Measurements from ENCODE around the gene PALD1.
A peak's percentile ranks its signal among the peaks of the same experiment; 100 is the strongest.

The PALD1 gene

DNA sequence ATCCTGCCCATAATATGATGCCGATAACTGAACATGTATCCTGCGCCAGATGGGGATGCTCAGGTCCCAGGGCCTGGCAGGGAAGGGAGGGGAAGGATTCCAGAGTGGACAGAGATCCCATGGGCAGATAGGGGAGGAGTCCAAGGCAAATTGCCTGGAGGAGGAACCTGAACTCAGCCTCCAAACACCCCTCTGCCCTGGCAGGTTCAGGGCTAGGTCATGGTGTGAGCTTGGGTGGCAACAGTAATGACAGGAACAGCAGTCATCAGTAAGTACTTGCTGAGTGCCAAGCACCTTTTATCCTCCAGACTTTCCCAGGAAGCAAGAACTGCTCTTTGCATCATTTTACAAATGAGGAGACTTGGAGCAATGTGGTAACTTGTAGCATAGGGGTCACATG is 3.8 kb upstream of the PALD1 start:
- Histone ChIP-seq H3K4me1 (ENCODE audit: control insufficient read depth, insufficient read depth, low read length, poor library complexity, severe bottlenecking) (peaks cover 26% of the 10 kb centered on the region), H3K27ac (ENCODE audit: insufficient read depth, low read length, poor library complexity, severe bottlenecking) (no peak overlapping the region), H3K4me3 (ENCODE audit: insufficient read depth, low read depth, low read length, poor library complexity, severe bottlenecking) (no peak overlapping the region), H3K36me3 (ENCODE audit: control insufficient read depth, insufficient read depth, low read length) (no peaks in the 10 kb centered on the region), H3K27me3 (replicated peaks; ENCODE audit: control insufficient read depth, insufficient read depth, low read length, poor library complexity, severe bottlenecking) (no peaks in the 10 kb centered on the region), H3K9me3 (ENCODE audit: control insufficient read depth, low read length) (no peaks in the 10 kb centered on the region)
- no peak for DNase-seq

DNA sequence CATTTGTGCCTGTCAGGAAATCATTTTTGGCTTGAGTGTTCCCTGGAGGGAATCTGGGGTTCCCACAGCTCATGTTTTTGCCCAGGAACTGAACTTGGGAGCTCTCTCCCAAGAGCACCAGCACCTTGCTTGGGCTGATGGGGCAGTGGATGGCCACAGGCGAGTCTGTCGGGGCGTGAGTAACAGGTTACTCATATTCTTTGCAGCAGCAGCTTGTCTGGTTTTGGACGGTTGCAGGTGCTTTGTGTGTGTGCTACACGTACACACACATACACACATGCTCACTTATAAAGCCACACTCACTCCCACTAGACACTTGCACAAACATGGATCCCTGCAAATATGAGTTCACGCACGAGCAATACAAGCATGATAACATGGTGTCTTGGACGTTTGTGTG is 2.9 kb upstream of the PALD1 start:
- no peak overlapping the region for H3K4me3 ChIP-seq (ENCODE audit: insufficient read depth, low read depth, low read length, poor library complexity, severe bottlenecking)
- no peaks in the 10 kb centered on the region for H3K36me3 ChIP-seq (ENCODE audit: control insufficient read depth, insufficient read depth, low read length)
- H3K27me3 ChIP-seq (replicated peaks; ENCODE audit: control insufficient read depth, insufficient read depth, low read length, poor library complexity, severe bottlenecking) = no peaks in the 10 kb centered on the region
- DNase-seq = no peak
- H3K27ac ChIP-seq (ENCODE audit: insufficient read depth, low read length, poor library complexity, severe bottlenecking) = no peak overlapping the region
- H3K9me3 ChIP-seq (ENCODE audit: control insufficient read depth, low read length) = no peaks in the 10 kb centered on the region
- H3K4me1 ChIP-seq (ENCODE audit: control insufficient read depth, insufficient read depth, low read length, poor library complexity, severe bottlenecking) = peaks cover 34% of the 10 kb centered on the region

DNA sequence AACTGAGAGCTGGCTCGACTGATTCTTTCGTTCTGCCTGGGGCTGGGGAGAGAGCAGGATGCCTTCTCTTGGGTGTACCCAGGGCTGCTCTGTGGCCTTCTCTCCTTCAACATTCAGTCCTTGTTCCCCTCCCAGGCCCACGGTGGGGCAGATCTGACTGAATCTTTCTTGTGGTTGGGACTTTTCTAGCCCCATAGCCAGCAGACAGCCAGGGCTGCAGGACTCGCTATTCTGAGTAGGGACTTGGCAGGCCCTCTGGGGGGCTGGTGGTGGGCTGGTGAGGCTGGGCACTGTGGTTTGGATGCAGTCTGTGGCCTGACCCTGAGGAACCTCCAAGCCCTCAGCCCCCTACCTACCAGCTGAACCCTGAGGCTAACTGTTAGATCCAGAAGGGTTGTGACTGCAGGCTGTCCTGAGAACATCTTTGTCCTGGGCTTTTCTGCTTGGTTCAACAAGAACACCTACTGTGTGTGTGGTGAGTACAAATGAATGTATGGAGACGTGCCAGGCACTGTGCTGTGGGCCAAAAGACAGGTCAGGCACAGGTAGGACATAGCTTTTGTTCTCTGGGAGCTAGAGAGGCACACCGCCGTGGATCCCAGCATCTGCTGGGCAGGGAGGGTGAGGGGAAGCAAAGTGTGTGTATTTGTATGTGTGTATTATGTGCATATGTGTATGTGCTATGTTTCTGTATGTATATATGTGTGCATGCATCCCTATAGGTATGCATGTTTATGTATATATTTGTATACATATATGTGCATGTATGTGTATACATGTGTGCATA is 2.1 kb upstream of the PALD1 start:
- Histone ChIP-seq H3K4me1 (ENCODE audit: control insufficient read depth, insufficient read depth, low read length, poor library complexity, severe bottlenecking) (peaks cover 36% of the 10 kb centered on the region), H3K27ac (ENCODE audit: insufficient read depth, low read length, poor library complexity, severe bottlenecking) (no peak overlapping the region), H3K36me3 (ENCODE audit: control insufficient read depth, insufficient read depth, low read length) (no peaks in the 10 kb centered on the region), H3K9me3 (ENCODE audit: control insufficient read depth, low read length) (no peaks in the 10 kb centered on the region), H3K4me3 (ENCODE audit: insufficient read depth, low read depth, low read length, poor library complexity, severe bottlenecking) (no peak overlapping the region), H3K27me3 (replicated peaks; ENCODE audit: control insufficient read depth, insufficient read depth, low read length, poor library complexity, severe bottlenecking) (no peaks in the 10 kb centered on the region)
- DNase-seq = no peak

DNA sequence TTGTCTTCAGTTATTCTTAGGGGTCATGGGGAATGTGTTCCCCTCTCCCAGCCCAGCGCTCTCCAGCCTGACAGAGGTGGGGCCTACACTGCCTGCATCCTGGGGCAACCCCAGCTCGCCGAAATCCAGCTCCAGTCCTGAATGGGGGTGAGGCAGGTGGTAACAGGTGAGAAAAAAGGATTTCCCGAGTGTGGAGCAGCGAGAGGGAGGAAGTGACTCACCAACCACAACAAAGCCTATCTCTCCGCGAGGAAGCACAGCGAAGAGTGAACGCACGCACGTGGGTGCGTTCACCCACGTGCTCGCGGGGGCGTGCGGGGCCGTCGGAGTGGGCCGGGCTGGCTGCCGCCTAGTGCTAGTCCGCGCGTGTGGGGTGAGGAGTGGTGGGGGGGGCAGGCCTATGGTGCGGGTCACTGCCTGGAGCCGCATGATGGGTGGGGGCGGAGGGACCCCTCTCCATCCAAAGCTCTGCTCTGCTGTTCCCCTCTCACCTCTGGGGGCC is 855 bp upstream of the PALD1 start:
- Histone ChIP-seq H3K27ac (ENCODE audit: insufficient read depth, low read length, poor library complexity, severe bottlenecking) (no peak overlapping the region), H3K36me3 (ENCODE audit: control insufficient read depth, insufficient read depth, low read length) (no peaks in the 10 kb centered on the region), H3K4me3 (ENCODE audit: insufficient read depth, low read depth, low read length, poor library complexity, severe bottlenecking) (peak overlapping the region; percentile 46), H3K9me3 (ENCODE audit: control insufficient read depth, low read length) (no peaks in the 10 kb centered on the region), H3K27me3 (replicated peaks; ENCODE audit: control insufficient read depth, insufficient read depth, low read length, poor library complexity, severe bottlenecking) (no peaks in the 10 kb centered on the region), H3K4me1 (ENCODE audit: control insufficient read depth, insufficient read depth, low read length, poor library complexity, severe bottlenecking) (peaks cover 36% of the 10 kb centered on the region)
- peak; percentile 70 to 75 (median 73) for DNase-seq

DNA sequence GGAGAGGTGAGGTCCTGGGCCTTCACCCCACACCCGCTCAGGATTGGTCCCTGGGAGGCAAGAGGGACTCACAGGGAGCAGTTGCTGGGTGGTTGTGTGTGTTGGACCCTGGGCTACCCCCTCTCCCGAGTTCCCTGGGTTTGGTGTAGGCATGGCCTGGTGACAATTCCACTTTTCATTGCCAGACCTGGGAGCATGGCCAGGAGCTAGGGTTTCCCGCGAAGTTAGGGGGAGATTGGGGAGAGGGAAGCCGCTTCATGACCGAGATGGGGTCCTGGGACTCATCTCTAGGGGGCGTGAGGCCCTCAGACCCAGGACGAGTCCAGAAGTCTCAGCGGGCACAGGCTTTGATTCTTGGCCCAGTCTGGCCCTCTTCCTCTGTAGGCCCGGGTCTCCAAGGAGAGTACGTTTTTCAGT is 606 bp downstream of the PALD1 start:
- no peak for DNase-seq
- Histone ChIP-seq H3K4me1 (ENCODE audit: control insufficient read depth, insufficient read depth, low read length, poor library complexity, severe bottlenecking) (peaks cover 36% of the 10 kb centered on the region), H3K4me3 (ENCODE audit: insufficient read depth, low read depth, low read length, poor library complexity, severe bottlenecking) (peak overlapping the region; percentile 46), H3K9me3 (ENCODE audit: control insufficient read depth, low read length) (no peaks in the 10 kb centered on the region), H3K27me3 (replicated peaks; ENCODE audit: control insufficient read depth, insufficient read depth, low read length, poor library complexity, severe bottlenecking) (no peaks in the 10 kb centered on the region), H3K36me3 (ENCODE audit: control insufficient read depth, insufficient read depth, low read length) (no peaks in the 10 kb centered on the region), H3K27ac (ENCODE audit: insufficient read depth, low read length, poor library complexity, severe bottlenecking) (no peak overlapping the region)

DNA sequence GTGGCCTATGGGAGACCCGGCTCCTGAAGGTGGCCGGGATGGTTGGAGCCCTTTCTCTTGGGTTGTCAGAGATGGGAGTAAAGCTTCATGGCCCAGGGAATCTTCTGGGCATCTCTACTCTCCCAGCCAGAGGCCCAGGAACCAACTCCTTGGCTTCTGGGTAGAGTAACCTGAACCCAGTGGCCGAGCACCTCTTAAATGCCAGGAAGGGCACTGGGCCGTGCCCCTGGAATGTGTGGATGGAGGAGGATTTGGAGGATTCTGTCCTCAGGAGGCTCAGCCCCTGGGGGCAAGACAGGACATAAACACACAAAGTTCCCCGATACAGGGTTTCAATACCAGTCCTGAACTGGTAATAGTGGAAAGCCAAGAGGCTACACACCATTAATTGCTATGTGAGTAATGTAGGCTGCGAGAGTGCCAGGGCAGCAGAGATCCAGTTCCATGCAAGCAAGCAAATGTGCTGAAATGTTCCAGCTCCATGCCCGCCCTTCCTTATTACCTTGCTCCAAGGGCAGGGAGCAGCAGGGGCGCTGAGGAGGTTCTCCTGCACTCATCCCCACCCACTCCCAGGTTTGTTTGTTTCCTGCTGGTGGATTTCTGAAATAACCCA is 1.2 kb downstream of the PALD1 start:
- Histone ChIP-seq H3K4me3 (ENCODE audit: insufficient read depth, low read depth, low read length, poor library complexity, severe bottlenecking) (peak overlapping the region; percentile 11), H3K27me3 (replicated peaks; ENCODE audit: control insufficient read depth, insufficient read depth, low read length, poor library complexity, severe bottlenecking) (no peaks in the 10 kb centered on the region)

DNA sequence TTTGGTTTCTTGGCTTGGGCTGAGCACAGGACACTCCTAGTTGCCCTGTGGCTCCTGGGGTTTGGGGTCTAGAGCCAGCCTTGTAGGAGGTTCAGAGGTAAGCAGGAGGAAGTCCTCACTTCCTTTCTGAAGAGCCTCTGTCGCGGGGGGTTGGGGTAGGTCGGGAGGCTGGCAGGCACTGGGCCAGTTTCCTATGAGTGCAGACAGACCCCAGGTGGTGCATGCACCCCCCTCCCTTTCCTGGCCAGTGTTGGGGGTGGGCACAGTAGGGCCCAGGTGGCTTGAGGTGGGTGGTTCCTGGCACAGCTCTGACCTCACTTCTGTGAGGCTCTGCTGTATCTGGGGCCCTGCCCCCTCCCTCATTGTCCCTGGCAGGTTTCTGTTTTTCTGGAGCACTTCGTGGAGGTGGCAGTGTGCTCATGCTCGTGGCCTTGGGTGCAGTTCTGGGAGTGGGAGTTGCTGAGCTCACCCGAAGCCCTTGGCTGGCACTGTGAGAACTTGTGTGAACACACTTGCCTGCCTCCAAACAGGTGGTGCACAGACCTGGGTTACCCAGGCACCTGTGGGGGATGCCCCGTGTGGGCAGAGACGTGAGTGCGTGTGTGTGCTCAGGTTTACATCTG is 1.8 kb downstream of the PALD1 start:
- H3K27me3 ChIP-seq (replicated peaks; ENCODE audit: control insufficient read depth, insufficient read depth, low read length, poor library complexity, severe bottlenecking) = no peaks in the 10 kb centered on the region
- DNase-seq = no peak

More for the DNA sequence above, 1.2 kb downstream of the PALD1 start:
- H3K36me3 ChIP-seq (ENCODE audit: control insufficient read depth, insufficient read depth, low read length) = no peaks in the 10 kb centered on the region
- H3K9me3 ChIP-seq (ENCODE audit: control insufficient read depth, low read length) = no peaks in the 10 kb centered on the region
- H3K27ac ChIP-seq (ENCODE audit: insufficient read depth, low read length, poor library complexity, severe bottlenecking) = no peak overlapping the region
- H3K4me1 ChIP-seq (ENCODE audit: control insufficient read depth, insufficient read depth, low read length, poor library complexity, severe bottlenecking) = peaks cover 36% of the 10 kb centered on the region
- DNase-seq = no peak

DNA sequence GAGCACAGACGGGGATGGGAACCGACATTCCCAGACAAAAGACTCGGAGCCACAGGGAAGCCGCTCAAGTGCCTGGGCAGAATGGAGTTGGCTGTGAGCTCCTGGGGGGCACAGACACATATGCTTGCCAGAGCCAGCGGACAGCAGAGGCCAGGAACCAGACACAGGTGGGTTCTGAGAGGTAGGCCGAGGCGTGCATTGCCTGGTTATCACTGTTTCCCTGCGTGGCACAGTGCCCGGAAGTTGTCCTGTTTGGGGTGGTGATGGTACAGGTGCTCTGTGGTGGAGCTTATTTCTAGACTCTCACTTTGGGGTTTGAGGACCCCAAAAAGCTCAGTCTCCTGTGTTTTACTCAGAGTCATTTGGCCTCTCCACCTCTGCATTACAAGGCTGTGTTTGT is 2.5 kb downstream of the PALD1 start:
- Histone ChIP-seq H3K36me3 (ENCODE audit: control insufficient read depth, insufficient read depth, low read length) (no peaks in the 10 kb centered on the region), H3K9me3 (ENCODE audit: control insufficient read depth, low read length) (no peaks in the 10 kb centered on the region), H3K27me3 (replicated peaks; ENCODE audit: control insufficient read depth, insufficient read depth, low read length, poor library complexity, severe bottlenecking) (no peaks in the 10 kb centered on the region), H3K4me1 (ENCODE audit: control insufficient read depth, insufficient read depth, low read length, poor library complexity, severe bottlenecking) (peaks cover 36% of the 10 kb centered on the region), H3K4me3 (ENCODE audit: insufficient read depth, low read depth, low read length, poor library complexity, severe bottlenecking) (no peak overlapping the region), H3K27ac (ENCODE audit: insufficient read depth, low read length, poor library complexity, severe bottlenecking) (no peak overlapping the region)
- DNase-seq = no peak

More for the DNA sequence above, 1.8 kb downstream of the PALD1 start:
- Histone ChIP-seq H3K27ac (ENCODE audit: insufficient read depth, low read length, poor library complexity, severe bottlenecking) (no peak overlapping the region), H3K36me3 (ENCODE audit: control insufficient read depth, insufficient read depth, low read length) (no peaks in the 10 kb centered on the region), H3K4me1 (ENCODE audit: control insufficient read depth, insufficient read depth, low read length, poor library complexity, severe bottlenecking) (peaks cover 36% of the 10 kb centered on the region), H3K9me3 (ENCODE audit: control insufficient read depth, low read length) (no peaks in the 10 kb centered on the region), H3K4me3 (ENCODE audit: insufficient read depth, low read depth, low read length, poor library complexity, severe bottlenecking) (peak overlapping the region; percentile 11)

DNA sequence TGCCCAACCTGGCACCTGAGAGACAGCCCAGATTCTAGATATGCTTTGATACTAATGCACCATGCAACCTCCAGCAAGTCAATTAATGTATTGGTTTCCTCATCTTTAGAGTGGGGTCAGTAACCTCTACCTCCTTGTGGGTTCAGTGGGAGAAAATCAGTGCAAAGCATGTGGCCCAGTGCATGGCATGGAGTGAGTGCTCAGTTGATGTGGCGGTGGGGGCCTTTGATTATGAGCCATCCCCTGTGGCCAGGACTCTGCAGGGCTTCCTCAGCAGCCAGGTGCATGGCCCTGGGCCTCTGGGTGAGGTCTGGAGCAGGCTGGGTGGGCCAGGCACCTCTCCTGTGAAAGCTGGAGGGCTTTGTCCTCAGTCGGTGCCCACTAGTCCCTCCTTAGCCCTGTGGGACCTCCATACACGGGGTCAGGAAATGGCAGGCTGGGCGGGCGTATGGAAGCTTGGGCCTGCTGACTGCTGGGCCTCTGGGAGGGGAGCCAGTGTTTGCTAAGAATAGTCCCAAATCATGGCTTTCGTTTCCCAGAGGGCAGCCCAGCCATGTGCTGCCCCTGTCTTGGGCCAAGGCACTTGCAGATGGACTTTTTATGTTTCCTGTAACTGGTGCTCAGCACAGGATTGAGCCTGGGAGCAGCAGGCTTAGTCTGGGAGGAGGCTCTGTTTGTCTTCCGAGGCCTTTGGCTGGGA is 3.4 kb downstream of the PALD1 start:
- Histone ChIP-seq H3K36me3 (ENCODE audit: control insufficient read depth, insufficient read depth, low read length) (no peaks in the 10 kb centered on the region), H3K27me3 (replicated peaks; ENCODE audit: control insufficient read depth, insufficient read depth, low read length, poor library complexity, severe bottlenecking) (no peaks in the 10 kb centered on the region), H3K4me3 (ENCODE audit: insufficient read depth, low read depth, low read length, poor library complexity, severe bottlenecking) (no peak overlapping the region), H3K9me3 (ENCODE audit: control insufficient read depth, low read length) (no peaks in the 10 kb centered on the region), H3K27ac (ENCODE audit: insufficient read depth, low read length, poor library complexity, severe bottlenecking) (no peak overlapping the region), H3K4me1 (ENCODE audit: control insufficient read depth, insufficient read depth, low read length, poor library complexity, severe bottlenecking) (peaks cover 35% of the 10 kb centered on the region)
- no peak for DNase-seq
